Skeletal muscle cell (primary cell): ENCODE results near the gene SDR39U1.
"Not testable (repeated sequence)": the region's sequence is repeated elsewhere in the genome, so short reads cannot be mapped to it uniquely, and the experiment has no call there.

Experiments used
- DNase-seq: peaks from one replicate; pipeline ENCODE4 v3.0.0-alpha.2; 2010; ENCODE audit warnings: low read depth
- H3K4me3 ChIP-seq: 2 replicates; pipeline ENCODE4 v1.5.1; 2011; ENCODE audit warnings: low read depth, mild to moderate bottlenecking, control low read depth, low read length, moderate library complexity

SDR39U1 gene, protein sequence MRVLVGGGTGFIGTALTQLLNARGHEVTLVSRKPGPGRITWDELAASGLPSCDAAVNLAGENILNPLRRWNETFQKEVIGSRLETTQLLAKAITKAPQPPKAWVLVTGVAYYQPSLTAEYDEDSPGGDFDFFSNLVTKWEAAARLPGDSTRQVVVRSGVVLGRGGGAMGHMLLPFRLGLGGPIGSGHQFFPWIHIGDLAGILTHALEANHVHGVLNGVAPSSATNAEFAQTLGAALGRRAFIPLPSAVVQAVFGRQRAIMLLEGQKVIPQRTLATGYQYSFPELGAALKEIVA

DNA sequence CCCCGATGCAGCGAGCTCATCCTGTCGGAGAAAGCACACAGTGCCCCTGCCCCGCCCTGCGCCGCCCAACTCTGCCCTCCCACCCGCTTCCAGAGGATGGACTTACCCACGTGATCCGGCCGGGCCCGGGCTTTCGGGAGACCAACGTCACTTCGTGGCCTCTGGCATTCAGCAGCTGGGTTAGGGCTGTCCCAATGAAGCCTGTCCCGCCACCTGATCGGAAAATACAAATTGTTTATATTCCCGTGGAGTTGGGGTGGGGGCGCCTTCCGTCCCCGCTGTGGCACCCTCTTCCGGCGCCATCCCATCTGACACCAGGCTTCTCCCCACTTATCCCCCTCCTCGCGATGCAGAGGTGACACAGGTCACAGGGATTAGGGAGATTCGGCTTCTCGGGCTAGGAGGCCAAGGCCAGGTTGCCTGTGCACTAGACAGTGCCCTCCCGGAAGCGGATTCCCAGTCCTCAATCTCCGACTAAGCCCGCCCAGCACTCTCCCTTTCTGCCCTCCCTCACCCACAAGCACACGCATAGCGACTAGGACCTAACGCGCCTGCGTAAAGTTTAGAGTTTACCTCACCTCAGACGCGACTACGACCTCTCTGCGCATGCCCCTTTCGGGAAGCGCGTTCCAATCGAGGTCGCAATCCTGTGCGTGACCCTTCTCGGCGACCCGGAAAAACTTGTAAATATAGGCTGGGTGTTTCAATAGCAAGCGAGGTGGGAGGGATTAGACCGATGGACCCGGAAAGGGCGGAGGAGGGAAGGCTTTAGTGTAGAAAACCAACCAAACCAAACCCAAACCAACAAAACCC lies at the start of gene SDR39U1:
Gene SDR39U1 (minus strand): TSS at position 537 of the 813 bp plus-strand sequence. CDS start 7 bp downstream, at position 530.
- peak; percentile 95 for DNase-seq
- H3K4me3 ChIP-seq, result peak within 1 kb of the TSS; percentile 83

DNA sequence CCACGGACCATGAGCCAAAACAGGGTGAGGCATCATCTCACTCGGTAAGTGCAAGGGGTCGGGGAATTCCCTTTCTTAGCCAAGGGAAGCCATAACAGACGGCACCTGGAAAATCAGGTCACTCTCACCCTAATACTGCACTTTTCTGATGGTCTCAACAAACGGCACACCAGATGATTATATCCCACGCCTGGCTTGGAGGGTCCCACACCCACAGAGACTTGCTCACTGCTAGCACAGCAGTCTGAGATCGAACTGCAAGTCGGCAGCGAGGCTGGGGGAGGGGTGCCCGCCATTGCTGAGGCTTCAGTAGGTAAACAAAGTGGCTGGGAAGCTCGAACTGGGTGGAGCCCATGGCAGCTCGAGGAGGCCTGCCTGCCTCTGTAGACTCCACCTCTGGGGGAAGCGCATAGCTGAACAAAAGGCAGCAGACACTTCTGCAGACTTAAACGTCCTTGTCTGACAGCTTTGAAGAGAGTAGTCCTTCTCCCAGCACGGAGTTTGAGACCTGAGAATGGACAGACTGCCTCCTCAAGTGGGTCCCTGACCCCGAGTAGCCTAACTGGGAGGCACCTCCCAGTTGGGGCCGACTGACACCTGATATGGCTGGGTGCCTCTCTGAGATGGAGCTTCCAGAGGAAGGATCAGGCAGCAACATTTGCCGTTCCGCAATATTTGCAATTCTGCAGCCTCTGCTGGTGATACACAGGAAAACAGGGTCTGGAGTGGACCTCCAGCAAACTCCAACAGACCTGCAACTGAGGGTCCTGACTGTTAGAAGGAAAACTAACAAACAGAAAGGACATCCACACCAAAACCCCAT lies 49.2 kb upstream of the SDR39U1 start:
- DNase-seq, H3K4me3 ChIP-seq: not testable (repeated sequence)

DNA sequence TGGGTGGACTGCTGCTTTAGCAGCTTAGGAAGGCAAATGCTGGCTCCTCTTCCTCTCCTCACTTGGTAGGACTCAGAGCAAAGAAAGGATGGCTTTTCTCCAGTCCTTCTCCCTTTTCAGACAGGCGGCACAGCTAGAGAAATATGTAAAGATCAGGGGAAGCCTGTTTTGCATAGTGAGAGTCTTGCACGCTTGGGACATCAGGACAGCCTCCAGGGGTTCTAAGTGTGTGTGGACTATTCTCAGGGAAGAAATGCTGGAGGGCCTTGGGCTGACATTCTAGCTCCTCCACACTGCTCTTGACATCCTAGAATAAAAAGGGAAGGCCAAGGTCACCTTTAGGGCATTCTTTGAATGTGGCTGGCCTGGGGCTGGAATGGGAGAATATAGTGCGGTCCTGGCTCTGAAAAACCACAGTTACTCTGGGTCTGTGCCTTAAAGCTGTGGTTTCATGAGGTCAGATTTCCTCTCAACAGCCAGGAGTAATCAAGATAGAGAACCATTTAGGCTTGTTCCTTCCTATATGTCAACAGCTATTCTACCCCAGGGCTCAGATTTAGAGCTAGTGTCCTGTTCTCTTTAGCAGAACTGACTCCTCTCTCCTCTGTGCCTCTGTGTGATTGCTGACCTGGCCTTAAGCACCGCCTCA lies 41.2 kb upstream of the SDR39U1 start:
- peak; percentile 8 for DNase-seq
- H3K4me3 ChIP-seq, result no peak overlapping the region

DNA sequence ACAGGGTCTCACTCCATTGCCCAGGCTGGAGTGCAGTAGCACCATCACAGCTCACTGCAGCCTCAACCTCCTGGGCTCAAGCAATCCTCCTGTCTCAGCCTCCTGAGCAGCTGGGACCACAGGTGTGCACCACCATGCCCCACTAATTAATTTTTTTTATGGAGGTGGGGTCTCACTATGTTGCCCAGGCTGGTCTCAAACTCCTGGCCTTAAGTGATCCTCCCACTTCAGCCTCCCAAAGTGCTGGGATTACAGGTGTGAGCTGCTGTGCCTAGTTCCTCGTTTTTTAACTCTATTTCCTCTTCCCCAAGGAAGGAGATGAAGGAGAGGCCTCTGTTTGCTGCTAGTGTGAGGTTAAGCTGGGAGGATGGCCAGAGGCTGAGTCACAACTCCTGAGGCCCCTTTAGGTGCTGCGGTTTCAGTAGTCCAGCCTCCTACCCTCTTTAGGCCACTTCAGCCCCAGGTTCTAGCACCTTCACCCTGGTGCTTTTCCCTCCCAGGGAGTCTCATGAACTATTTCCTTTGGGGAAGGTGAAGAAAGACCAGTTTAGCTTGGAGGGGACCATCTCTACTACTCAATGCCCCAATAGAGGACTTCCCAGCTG lies 40.2 kb upstream of the SDR39U1 start:
- not testable (repeated sequence) for H3K4me3 ChIP-seq
- DNase-seq, result peak; percentile 4

DNA sequence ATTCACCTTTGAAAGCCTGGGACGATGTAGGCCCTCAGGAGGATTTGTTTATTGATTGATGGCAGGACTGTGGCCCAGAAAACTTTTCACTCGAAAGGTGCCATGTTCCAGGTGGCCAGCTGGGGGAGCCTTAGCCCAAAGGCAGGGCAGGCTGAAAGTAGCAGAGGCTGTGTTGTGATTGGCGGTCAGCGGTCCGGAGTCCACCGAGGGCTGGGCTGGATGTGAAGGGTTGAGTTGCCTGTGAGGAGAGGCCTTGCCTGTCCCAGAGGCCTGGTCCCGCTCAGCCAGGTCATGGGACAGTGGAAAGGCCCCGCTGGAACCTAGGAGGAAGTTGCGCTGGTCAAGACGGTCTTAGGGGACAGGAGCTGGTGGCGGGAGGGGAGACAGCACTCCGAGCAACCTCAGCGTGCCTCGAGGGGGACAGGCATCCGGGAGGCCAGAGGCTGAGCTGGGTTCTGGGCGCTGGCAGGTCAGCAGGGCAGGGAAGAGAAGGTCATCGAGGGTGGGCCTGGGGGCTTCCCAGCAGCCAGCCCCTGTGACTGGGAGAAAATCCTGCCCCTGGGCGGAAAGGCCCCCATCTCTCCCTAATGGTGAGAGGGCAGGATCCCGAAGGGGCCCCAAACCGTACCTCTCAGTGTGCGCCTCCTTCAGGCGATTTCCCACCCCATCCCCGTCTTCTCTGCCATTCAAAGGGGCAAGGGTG lies 39.2 kb upstream of the SDR39U1 start:
- no peak overlapping the region for H3K4me3 ChIP-seq
- no peak for DNase-seq

DNA sequence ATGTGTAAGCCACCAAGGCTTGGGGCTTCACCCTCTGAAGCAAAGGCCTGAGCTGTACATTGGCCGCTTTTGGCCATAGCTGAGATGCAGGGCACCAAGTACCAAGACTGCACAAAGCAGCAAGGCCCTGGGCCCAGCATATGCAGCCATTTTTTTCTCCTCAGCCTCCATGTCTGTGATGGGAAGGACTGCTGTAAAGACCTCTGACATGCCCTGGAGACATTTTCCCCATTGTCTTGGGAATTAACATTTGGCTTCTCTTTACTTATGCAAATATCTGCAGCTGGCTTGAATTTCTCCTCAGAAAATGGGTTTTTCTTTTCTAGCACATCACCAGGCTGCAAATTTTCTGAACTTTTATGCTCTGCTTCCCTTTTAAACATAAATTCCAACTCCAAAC lies 37.4 kb upstream of the SDR39U1 start:
- DNase-seq, H3K4me3 ChIP-seq: not testable (repeated sequence)

DNA sequence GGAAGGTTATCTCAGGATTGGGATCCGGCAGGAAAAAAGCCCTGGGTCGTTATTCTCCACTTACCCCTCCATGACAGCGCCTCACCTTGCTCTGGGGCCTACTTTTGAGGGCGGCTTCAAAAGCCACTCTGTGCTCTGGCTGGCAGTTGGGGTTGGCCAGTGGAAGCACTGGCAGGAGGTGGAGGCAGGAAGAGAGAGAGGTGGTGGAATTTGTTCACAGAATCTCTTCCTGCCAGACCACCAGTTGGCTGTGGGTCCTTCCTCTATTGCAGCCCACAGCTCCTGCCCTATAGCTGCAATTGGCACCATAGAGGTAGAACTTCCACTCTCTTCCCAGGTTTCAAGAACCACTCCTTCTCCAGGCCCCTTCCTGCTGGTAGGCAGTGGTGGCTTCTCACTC lies 32.7 kb upstream of the SDR39U1 start:
- DNase-seq, result no peak
- no peak overlapping the region for H3K4me3 ChIP-seq

DNA sequence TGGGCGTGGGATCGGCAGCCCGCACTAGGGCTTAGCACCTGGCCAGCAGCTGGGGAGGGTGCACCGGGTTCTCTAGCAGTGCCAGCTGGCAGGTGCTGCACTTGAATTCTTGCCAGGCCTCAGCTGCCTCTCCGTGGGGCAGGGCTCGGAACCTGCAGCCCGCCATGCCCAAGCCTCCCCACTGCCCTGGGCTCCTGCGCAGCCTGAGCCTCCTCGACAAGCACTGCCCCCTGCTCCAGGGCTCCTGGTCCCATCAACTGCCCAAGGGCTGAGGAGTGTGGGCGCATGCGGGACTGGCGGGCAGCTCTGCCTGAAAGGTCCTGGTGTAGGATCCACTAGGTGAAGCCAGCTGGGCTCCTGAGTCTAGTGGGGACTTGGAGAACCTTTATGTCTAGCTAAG lies 30.6 kb upstream of the SDR39U1 start:
- no peak overlapping the region for H3K4me3 ChIP-seq
- no peak for DNase-seq

DNA sequence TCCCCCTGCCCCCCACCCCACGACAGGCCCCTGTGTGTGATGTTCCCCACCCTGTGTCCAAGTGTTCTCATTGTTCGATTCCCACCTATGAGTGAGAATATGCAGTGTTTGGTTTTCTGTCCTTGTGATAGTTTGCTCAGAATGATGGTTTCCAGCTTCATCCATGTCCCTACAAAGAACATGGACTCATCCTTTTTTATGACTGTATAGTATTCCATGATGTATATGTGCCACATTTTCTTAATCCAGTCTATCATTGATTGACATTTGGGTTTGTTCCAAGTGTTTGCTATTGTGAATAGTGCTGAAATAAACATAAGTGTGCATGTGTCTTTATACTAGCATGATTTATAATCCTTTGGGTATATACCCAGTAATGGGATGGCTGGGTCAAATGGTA lies 27.9 kb upstream of the SDR39U1 start:
- not testable (repeated sequence) for DNase-seq, H3K4me3 ChIP-seq

DNA sequence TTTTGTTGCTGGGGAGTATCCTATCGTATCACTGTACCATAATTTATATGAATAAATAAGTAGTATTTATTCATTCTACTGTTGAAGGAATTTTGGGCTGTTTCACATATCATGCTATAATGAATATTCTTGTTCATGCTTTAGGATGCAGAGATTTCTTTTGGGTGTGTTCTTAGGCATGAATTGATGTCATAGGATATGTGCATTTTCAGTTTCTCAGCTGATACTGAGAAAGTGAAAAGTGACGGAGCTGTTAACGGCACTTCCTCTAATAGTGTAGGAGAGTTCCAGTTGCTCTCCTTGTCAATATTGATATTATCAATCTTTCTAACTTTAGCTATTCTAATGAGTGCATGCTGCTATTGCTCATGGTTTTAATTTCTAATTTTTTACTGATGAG lies 23.2 kb upstream of the SDR39U1 start:
- DNase-seq, result no peak
- no peak overlapping the region for H3K4me3 ChIP-seq

DNA sequence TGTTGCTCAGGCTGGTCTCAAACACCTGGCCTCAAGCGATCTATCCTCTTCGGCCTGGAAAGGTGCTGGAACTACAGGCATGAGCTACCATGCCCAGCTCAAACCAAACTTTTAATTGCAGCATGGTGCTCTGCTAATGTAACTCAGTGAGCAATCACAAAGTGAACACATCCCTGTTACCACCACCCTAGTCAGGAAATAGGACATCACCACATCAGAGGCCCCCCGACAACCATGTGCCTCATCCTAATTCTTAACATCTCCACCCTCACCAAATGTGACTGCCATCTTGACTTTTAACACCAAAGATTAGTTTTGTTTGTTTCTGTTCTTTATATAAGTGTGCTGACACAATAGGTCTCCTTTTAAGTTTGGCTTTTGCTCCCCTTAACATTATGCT lies 22.8 kb upstream of the SDR39U1 start:
- DNase-seq, result no peak
- no peak overlapping the region for H3K4me3 ChIP-seq

DNA sequence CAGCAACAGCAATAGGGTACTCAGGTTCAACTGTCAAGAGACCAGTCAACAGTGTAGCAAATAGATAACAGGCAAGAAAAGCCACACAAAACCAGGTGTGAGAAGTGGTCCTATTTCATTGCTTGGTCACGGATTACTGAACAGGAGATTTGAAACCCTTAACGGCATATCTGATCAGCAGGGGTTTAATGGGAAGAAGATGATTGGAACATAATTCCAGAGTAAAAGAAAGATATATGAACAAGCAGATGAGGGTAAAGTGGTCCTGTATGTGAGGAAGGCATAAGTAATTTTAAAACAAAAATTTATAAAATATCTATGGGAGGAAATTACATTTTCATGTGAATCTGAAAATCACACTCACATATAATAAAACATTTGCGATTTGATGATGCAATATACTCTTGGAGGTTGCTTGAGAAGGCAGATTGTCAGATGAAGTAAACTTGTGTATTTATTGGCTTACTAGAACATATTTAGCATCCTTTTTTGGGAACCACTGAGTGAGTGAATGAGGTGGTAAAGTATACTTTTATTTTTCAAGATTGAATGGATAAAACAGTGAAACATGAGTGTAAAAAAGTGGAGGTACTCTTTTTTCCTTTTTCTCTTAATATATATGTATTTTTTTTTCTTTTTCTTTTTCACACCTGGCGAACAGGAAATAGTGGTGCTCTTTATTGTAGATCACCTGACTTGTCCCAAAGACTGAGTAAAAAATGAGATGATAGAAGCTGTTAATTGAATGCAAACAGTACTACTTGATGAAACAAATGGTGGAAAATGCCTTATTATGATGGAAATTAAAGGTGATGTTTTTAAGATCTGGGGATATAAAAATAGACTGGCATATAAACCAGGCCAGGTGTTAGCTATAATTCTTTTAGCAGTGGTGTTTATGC lies 21.6 kb upstream of the SDR39U1 start:
- no peak for DNase-seq
- no peak overlapping the region for H3K4me3 ChIP-seq

DNA sequence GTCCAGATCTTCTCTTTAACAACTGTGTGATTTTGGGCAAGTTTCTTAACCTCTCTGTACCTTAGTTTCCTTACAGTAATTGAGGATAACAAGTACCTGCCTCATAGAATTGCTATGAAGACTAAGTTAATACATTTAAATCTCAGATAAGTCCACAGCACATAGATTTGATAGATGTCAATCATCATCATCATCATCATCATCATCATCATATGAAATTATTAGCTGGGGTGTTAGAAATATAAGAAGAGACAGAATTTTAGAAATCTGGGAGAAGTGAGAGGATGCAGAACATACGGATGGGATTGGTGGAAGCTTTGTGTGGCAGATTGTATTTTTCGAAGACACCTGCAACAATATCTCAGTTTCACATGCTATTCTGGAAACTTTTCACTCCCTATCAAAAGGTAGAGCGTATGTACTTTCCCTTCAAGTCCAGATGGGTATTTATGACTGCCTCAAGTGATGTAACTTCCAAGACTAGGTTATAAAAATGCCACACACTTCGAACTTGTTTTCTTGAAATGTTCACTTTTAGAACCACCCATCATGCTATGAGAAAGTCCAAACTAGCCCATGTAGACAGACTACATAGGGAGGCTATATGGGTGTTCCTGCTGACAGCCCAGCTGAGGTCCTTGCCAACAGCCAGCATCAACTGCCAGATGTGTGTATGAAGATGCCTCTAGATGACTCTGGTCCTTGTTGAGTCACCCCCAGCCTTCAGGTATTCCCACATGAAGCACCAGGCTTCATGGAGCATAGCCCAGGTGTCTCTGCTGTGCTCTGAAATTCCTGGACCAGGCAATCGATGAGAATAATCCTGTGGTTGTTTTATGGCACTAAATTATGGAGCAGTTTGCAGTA lies 20.7 kb upstream of the SDR39U1 start:
- no peak overlapping the region for H3K4me3 ChIP-seq
- no peak for DNase-seq

DNA sequence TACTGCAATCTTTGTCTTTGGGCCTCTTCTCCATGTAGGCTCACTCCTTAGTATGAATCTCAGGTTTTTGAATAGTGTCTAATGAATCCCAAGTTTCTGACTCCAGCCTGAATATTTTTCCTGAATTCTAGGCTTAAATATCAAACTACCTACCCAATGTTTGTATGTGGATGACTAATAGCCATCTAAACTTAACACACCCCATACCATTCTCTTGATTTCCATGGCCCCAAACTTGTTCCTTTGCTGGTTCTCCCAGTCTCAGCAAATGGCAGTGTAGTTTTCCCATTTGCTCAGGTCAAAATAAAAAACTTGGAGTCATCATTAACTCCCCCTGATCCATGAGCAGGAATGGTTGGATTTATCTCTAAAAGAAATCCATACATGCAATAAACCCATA lies 18.8 kb upstream of the SDR39U1 start:
- no peak for DNase-seq

DNA sequence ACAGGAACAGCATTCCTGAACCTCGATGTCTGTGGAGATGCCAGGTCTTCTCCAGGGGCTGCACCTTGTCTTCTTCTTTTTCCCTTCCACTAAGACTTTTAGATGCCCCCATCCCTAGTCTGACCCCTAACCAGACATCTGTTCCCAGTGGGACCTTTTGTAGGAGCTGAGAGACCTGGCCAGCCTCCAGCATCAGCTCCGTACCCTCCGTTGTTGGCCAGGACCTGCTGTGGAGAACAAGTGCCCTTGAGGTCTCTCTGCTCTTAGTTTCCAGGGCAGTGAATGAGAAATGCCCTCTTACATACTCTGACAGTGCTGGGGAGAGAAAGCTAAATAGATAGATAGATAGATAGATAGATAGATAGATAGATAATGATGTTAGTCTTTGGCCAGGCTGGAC lies 16.8 kb upstream of the SDR39U1 start:
- no peak for DNase-seq
- H3K4me3 ChIP-seq, result no peak overlapping the region

More for the DNA sequence above, 18.8 kb upstream of the SDR39U1 start:
- no peak overlapping the region for H3K4me3 ChIP-seq

DNA sequence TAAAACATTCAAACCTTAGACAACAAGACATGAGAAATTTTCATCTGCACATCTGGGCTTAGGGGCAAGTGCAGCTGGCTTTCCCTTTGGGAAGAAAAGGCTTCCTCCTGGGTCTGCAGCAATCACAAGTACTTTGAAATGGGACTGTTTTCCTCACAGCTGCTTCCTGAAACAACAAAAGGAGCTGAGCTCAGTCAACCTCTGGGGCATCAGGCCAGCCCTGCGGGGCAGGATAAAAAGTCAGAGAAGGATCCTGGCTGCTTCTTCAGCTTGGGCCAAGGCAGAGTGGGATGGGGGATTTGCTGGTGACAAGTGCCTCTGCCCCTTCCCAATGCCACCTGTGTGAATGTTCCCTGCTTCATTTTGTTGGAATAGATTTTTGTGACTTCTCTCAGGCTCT lies 16.2 kb upstream of the SDR39U1 start:
- H3K4me3 ChIP-seq, result no peak overlapping the region
- no peak for DNase-seq

DNA sequence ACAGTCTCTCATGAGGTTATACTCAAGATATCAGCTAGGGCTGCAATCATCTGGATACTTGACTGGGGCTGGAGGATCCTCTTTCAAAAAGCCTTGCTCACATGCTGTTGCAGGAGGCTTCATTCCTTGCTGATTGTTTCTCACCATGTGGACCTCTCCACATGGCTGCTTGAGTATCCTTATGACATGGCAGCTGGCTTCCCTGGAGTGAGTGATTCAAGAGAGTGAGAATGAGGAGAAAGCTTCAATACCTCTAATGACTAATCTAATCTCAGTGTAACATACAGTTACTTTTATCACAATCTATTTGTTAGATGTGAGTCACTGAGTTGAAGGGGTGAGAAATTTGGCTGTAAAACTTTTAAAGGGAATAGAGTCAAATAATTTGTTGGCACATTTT lies 14.4 kb upstream of the SDR39U1 start:
- no peak for DNase-seq
- no peak overlapping the region for H3K4me3 ChIP-seq
